Measurements from ENCODE around the gene SLAMF1.

Gene SLAMF1

GRCh38 chr1:160622501-160623226 lies 24.2 kb downstream of the SLAMF1 start:
- no peak overlapping the region for H3K4me3 ChIP-seq (replicated peaks; ENCODE audit: insufficient read depth, low read length)
- no peak for TF ChIP-seq GABPA (IDR thresholded peaks at IDR 0.05; ENCODE audit: low read depth)
- TF ChIP-seq SPI1 (IDR thresholded peaks at IDR 0.05; ENCODE audit: borderline replicate concordance, low read depth): no peak
- TF ChIP-seq POLR2AphosphoS5 (IDR thresholded peaks at IDR 0.05; ENCODE audit: low read depth): no peak
- no peak for TF ChIP-seq REST (IDR thresholded peaks at IDR 0.05; ENCODE audit: insufficient replicate concordance, low read depth)
- TF ChIP-seq CTCF (IDR thresholded peaks at IDR 0.05; ENCODE audit: insufficient read depth, low read length): no peak
- H3K27ac ChIP-seq (replicated peaks): no peak overlapping the region
- H3K27me3 ChIP-seq (ENCODE audit: insufficient read depth, poor library complexity, severe bottlenecking): no peaks in the 10 kb centered on the region
- no peak for DNase-seq (ENCODE audit: low read depth in 1 of 2, low spot score in 1 of 2)

GRCh38 chr1:160621633-160622413 lies 25.0 kb downstream of the SLAMF1 start:
- H3K4me3 ChIP-seq (replicated peaks; ENCODE audit: insufficient read depth, low read length): no peak overlapping the region
- no peak overlapping the region for H3K27ac ChIP-seq (replicated peaks)
- no peaks in the 10 kb centered on the region for H3K27me3 ChIP-seq (ENCODE audit: insufficient read depth, poor library complexity, severe bottlenecking)
- TF ChIP-seq POLR2AphosphoS5 (IDR thresholded peaks at IDR 0.05; ENCODE audit: low read depth): no peak
- TF ChIP-seq CTCF (IDR thresholded peaks at IDR 0.05; ENCODE audit: insufficient read depth, low read length): no peak
- TF ChIP-seq REST (IDR thresholded peaks at IDR 0.05; ENCODE audit: insufficient replicate concordance, low read depth): no peak
- TF ChIP-seq SPI1 (IDR thresholded peaks at IDR 0.05; ENCODE audit: borderline replicate concordance, low read depth): no peak
- TF ChIP-seq GABPA (IDR thresholded peaks at IDR 0.05; ENCODE audit: low read depth): no peak
- DNase-seq (ENCODE audit: low read depth in 1 of 2, low spot score in 1 of 2): no peak

- Histone ChIP-seq H3K4me3 (replicated peaks; ENCODE audit: insufficient read depth, low read length) (no peak overlapping the region), H3K27me3 (ENCODE audit: insufficient read depth, poor library complexity, severe bottlenecking) (no peaks in the 10 kb centered on the region), H3K27ac (replicated peaks) (no peak overlapping the region)
- DNase-seq (ENCODE audit: low read depth in 1 of 2, low spot score in 1 of 2): no peak
- TF ChIP-seq POLR2AphosphoS5 (IDR thresholded peaks at IDR 0.05; ENCODE audit: low read depth): no peak
- TF ChIP-seq REST (IDR thresholded peaks at IDR 0.05; ENCODE audit: insufficient replicate concordance, low read depth): no peak
- no peak for TF ChIP-seq SPI1 (IDR thresholded peaks at IDR 0.05; ENCODE audit: borderline replicate concordance, low read depth)
- no peak for TF ChIP-seq CTCF (IDR thresholded peaks at IDR 0.05; ENCODE audit: insufficient read depth, low read length)
- TF ChIP-seq GABPA (IDR thresholded peaks at IDR 0.05; ENCODE audit: low read depth): no peak
Observed at GRCh38 chr1:160620942-160621632, 25.8 kb downstream of the SLAMF1 start.
